NCI-H345 treated with DMSO at 0.1 percent for 48 hours (cell line): ENCODE data around the gene SYDE2.
"Not testable (repeated sequence)": the region's sequence is repeated elsewhere in the genome, so short reads cannot be mapped to it uniquely, and the experiment has no call there.

Experiments
- DNase-seq: peaks from one replicate; lab custom pipeline; 2025; ENCODE audit not compliant: unreplicated experiment; lab: John Stamatoyannopoulos, UW

SYDE2 gene

GRCh38 chr1:85200463-85201339, at the start of gene SYDE2:
Gene SYDE2 (minus strand): TSS chr1:85201016. CDS start chr1:85200996, 20 bp downstream.
- peak; percentile 70 for DNase-seq

GRCh38 chr1:85249042-85249441, 48.2 kb upstream of the SYDE2 start:
- not testable (repeated sequence) for DNase-seq

- DNase-seq = no peak
Measured at GRCh38 chr1:85245891-85246290, 45.1 kb upstream of the SYDE2 start.

- no peak for DNase-seq
Measured at GRCh38 chr1:85245456-85245855, 44.6 kb upstream of the SYDE2 start.

GRCh38 chr1:85244271-85245061, 43.6 kb upstream of the SYDE2 start:
- DNase-seq = no peak

GRCh38 chr1:85243372-85243771, 42.6 kb upstream of the SYDE2 start:
- DNase-seq = no peak

- DNase-seq = no peak
Measured at GRCh38 chr1:85240643-85241042, 39.8 kb upstream of the SYDE2 start.

GRCh38 chr1:85240174-85240601, 39.4 kb upstream of the SYDE2 start:
- peak; percentile 24 for DNase-seq

- DNase-seq = no peak
Measured at GRCh38 chr1:85237613-85238012, 36.8 kb upstream of the SYDE2 start.

- DNase-seq = no peak
Measured at GRCh38 chr1:85230305-85230977, 29.6 kb upstream of the SYDE2 start.

GRCh38 chr1:85229574-85230097, 28.8 kb upstream of the SYDE2 start:
- no peak for DNase-seq

GRCh38 chr1:85228972-85229371, 28.2 kb upstream of the SYDE2 start:
- DNase-seq = no peak

GRCh38 chr1:85225624-85226380, 25.0 kb upstream of the SYDE2 start:
- DNase-seq = peak; percentile 8

GRCh38 chr1:85224734-85225623, 24.2 kb upstream of the SYDE2 start:
- peak; percentile 86 for DNase-seq

GRCh38 chr1:85224295-85224694, 23.5 kb upstream of the SYDE2 start:
- DNase-seq = no peak

- DNase-seq = no peak
Measured at GRCh38 chr1:85223334-85223733, 22.5 kb upstream of the SYDE2 start.

GRCh38 chr1:85220756-85221201, 20.0 kb upstream of the SYDE2 start:
- no peak for DNase-seq

- no peak for DNase-seq
Measured at GRCh38 chr1:85219853-85220610, 19.2 kb upstream of the SYDE2 start.

GRCh38 chr1:85216697-85217096, 15.9 kb upstream of the SYDE2 start:
- DNase-seq = no peak
